HL-60 (cell line): ENCODE data around the gene SIGMAR1.

ENCODE experiments used
- CTCF ChIP-seq: IDR thresholded peaks from one replicate; pipeline ENCODE4 v1.5.1; 2011; ENCODE audit warnings: low read length, control low read depth, inconsistent platforms; ENCODE audit not compliant: insufficient read depth
- GABPA ChIP-seq: IDR thresholded peaks from 2 replicates; pipeline ENCODE4 v1.6.1; 2012; ENCODE audit warnings: low read depth
- POLR2AphosphoS5 ChIP-seq: IDR thresholded peaks from 2 replicates; pipeline ENCODE4 v1.6.1; 2012; ENCODE audit warnings: low read depth
- REST ChIP-seq: IDR thresholded peaks from 2 replicates; pipeline ENCODE4 v1.6.1; 2012; ENCODE audit warnings: low read depth; ENCODE audit not compliant: insufficient replicate concordance
- SPI1 ChIP-seq: IDR thresholded peaks from 2 replicates; pipeline ENCODE4 v1.6.1; 2012; ENCODE audit warnings: low read depth, mild to moderate bottlenecking, borderline replicate concordance

DNA sequence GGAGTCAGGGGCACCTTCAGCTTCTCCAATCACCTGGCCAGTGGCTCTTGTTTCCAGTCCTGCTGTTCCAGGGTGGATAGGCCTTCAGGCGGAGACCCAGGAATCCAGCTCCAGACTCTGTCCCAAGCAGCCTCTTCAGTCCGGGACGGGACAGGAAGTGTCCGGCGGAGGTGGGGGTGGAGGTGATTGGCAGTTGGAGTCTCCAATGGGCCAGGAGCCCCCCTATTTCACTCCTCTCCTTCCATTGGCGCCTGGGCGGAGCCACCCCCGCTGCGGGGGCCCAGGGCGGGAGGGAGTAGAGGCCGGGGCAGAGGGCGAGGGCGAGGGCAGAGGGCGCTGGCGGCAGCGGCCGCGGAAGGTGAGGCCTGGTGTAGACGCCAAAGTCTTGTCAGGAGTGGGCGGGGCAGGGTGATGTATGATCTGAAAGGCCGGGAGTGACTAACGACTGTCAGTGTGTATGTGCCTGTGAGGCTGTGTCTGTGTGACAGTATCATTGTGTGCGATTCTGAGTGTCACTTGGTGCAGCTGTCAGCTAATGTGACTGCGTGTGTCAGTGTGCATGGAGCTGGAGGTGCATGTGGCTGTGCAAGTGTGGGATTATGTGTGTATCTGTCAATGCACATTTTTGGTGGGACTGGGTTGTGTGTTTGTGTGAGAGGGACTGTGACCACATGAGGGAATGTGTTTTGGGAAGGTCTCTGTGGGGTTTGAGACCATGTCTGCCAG is 14.5 kb upstream of the SIGMAR1 start, which contains the start of gene IL11RA:
- TF ChIP-seq CTCF (no peak), POLR2AphosphoS5 (0 out of 2 replicates have a peak, but pooled peaks have one; percentile 27), GABPA (no peak), SPI1 (no peak), REST (no peak)
